GM21717 (cell line): ENCODE data around the gene VPS8.

Experiments used
- ATAC-seq: cut with Tn5 transposase; IDR thresholded peaks from one replicate; pipeline ENCODE4 v1.9.1; 2021; ENCODE audit warnings: mild to moderate bottlenecking, moderate library complexity; ENCODE audit not compliant: unreplicated experiment

The VPS8 gene

GRCh38 chr3:184807549-184807948 is 4.4 kb upstream of the VPS8 start:
- ATAC-seq: no peak

GRCh38 chr3:184808021-184808420 is 3.9 kb upstream of the VPS8 start:
- ATAC-seq: no peak

GRCh38 chr3:184810146-184810545 is 1.8 kb upstream of the VPS8 start:
- no peak for ATAC-seq

- ATAC-seq: no peak
Observed at GRCh38 chr3:184811034-184811433, 932 bp upstream of the VPS8 start.

- no peak for ATAC-seq
Observed at GRCh38 chr3:184811663-184811998, 335 bp upstream of the VPS8 start.

- ATAC-seq: peak; percentile 22
Observed at GRCh38 chr3:184812662-184813042, 686 bp downstream of the VPS8 start.

GRCh38 chr3:184813357-184813756 is 1.4 kb downstream of the VPS8 start:
- ATAC-seq: no peak

- ATAC-seq: no peak
Observed at GRCh38 chr3:184814214-184814613, 2.2 kb downstream of the VPS8 start.

GRCh38 chr3:184815046-184815930 is 3.3 kb downstream of the VPS8 start:
- no peak for ATAC-seq

GRCh38 chr3:184816614-184817013 is 4.6 kb downstream of the VPS8 start:
- ATAC-seq: no peak

- ATAC-seq: no peak
Observed at GRCh38 chr3:184820525-184820924, 8.6 kb downstream of the VPS8 start.

- ATAC-seq: no peak
Observed at GRCh38 chr3:184821034-184821433, 9.1 kb downstream of the VPS8 start.

- ATAC-seq: no peak
Observed at GRCh38 chr3:184822081-184822480, 10.1 kb downstream of the VPS8 start.

- ATAC-seq: no peak
Observed at GRCh38 chr3:184822654-184823053, 10.7 kb downstream of the VPS8 start.

GRCh38 chr3:184823990-184824389 is 12.0 kb downstream of the VPS8 start:
- ATAC-seq: no peak

GRCh38 chr3:184825121-184825820 is 13.3 kb downstream of the VPS8 start:
- no peak for ATAC-seq

- ATAC-seq: no peak
Observed at GRCh38 chr3:184827572-184827971, 15.6 kb downstream of the VPS8 start.

GRCh38 chr3:184832044-184832443 is 20.1 kb downstream of the VPS8 start:
- ATAC-seq: no peak

- ATAC-seq: no peak
Observed at GRCh38 chr3:184832903-184833302, 20.9 kb downstream of the VPS8 start.

- ATAC-seq: no peak
Observed at GRCh38 chr3:184836090-184836822, 24.3 kb downstream of the VPS8 start.

GRCh38 chr3:184842433-184842832 is 30.5 kb downstream of the VPS8 start:
- no peak for ATAC-seq

GRCh38 chr3:184845819-184846218 is 33.9 kb downstream of the VPS8 start:
- ATAC-seq: no peak
